HL-60 (cell line): ENCODE data around the gene INPP4B.

Experiments used
- DNase-seq, 2 experiments: peaks; one replicate each; pipeline ENCODE4 v3.0.0-alpha.2; 2010 to 2020; ENCODE audit warnings: low read depth in 1 of 2, low spot score in 1 of 2
- H3K27ac ChIP-seq: fragments of 250-450 bp; sonication (Bioruptor Pico); replicated peaks from 2 replicates; pipeline ENCODE4 v1.5.1; 2020; ENCODE audit warnings: mild to moderate bottlenecking, moderate library complexity
- H3K27me3 ChIP-seq: fragments of 250-450 bp; sonication (Bioruptor Pico); 2 replicates; pipeline ENCODE4 v1.5.1; 2021; ENCODE audit warnings: mild to moderate bottlenecking, moderate library complexity; ENCODE audit not compliant: insufficient read depth, poor library complexity, severe bottlenecking
- H3K4me3 ChIP-seq: replicated peaks from 2 replicates; pipeline ENCODE4 v1.5.1; 2011; ENCODE audit warnings: mild to moderate bottlenecking, control low read depth, low read length; ENCODE audit not compliant: insufficient read depth
- GABPA ChIP-seq: IDR thresholded peaks from 2 replicates; pipeline ENCODE4 v1.6.1; 2012; ENCODE audit warnings: low read depth
- POLR2AphosphoS5 ChIP-seq: IDR thresholded peaks from 2 replicates; pipeline ENCODE4 v1.6.1; 2012; ENCODE audit warnings: low read depth
- SPI1 ChIP-seq: IDR thresholded peaks from 2 replicates; pipeline ENCODE4 v1.6.1; 2012; ENCODE audit warnings: low read depth, mild to moderate bottlenecking, borderline replicate concordance
- TF ChIP-seq, protein P1 (sequence below): IDR thresholded peaks from 2 replicates; pipeline ENCODE4 v1.6.1; 2012; ENCODE audit warnings: low read depth; ENCODE audit not compliant: insufficient replicate concordance
- TF ChIP-seq, protein P2 (sequence below): IDR thresholded peaks from one replicate; pipeline ENCODE4 v1.5.1; 2011; ENCODE audit warnings: low read length, control low read depth, inconsistent platforms; ENCODE audit not compliant: insufficient read depth

The INPP4B gene

DNA sequence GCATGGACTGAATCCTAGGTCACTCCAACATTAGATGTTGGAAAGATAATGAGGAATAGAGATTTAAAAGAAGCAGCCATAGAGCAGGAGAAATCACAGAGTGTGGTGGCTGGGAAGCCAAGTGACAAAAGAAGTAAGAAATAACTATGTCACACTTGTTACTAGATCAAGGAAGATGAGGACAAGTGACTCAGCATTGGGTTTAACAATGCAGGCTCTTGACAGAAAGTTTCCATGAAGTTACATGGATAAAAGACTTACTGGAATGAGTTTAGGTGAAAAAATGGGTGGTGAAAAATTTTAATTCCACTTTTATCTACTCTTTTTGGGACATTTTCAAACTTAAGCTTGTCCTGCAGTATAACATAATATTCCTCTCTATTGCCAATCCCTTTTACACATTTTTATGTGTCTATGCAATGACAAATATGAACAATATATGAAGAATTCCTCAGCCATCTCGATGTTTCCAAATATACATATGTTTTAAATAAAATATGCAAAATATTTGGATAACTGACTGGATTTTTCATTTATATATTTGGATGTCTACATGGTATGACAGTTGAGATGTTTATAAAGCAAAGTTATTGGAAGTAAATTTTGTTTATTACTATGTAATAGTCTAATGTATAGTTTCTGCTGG is 747.1 kb downstream of the INPP4B start:
- TF ChIP-seq, protein P1, sequence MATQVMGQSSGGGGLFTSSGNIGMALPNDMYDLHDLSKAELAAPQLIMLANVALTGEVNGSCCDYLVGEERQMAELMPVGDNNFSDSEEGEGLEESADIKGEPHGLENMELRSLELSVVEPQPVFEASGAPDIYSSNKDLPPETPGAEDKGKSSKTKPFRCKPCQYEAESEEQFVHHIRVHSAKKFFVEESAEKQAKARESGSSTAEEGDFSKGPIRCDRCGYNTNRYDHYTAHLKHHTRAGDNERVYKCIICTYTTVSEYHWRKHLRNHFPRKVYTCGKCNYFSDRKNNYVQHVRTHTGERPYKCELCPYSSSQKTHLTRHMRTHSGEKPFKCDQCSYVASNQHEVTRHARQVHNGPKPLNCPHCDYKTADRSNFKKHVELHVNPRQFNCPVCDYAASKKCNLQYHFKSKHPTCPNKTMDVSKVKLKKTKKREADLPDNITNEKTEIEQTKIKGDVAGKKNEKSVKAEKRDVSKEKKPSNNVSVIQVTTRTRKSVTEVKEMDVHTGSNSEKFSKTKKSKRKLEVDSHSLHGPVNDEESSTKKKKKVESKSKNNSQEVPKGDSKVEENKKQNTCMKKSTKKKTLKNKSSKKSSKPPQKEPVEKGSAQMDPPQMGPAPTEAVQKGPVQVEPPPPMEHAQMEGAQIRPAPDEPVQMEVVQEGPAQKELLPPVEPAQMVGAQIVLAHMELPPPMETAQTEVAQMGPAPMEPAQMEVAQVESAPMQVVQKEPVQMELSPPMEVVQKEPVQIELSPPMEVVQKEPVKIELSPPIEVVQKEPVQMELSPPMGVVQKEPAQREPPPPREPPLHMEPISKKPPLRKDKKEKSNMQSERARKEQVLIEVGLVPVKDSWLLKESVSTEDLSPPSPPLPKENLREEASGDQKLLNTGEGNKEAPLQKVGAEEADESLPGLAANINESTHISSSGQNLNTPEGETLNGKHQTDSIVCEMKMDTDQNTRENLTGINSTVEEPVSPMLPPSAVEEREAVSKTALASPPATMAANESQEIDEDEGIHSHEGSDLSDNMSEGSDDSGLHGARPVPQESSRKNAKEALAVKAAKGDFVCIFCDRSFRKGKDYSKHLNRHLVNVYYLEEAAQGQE = no peak
- H3K4me3 ChIP-seq = no peak overlapping the region
- DNase-seq = no peak
- no peak overlapping the region for H3K27ac ChIP-seq
- H3K27me3 ChIP-seq = no peaks in the 10 kb centered on the region

DNA sequence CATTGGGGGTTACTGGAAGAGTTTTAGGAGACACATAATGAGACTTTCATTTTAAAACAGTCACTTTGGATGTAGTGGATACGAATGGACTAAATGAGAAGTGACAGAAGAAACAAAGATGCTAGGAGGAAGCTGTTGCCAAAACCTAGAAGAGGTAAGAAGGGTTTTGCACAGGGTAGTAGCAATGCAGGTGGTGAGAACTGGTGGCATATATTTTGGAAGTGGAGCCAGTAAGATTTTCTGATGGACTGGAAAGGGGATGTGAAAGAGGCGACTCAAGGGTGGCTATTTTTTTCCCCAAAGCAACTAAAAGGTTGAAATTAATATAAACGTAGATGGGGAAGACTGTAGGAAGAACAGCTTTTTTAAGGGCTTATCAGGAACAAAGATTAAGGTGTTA is 747.7 kb downstream of the INPP4B start:
- Histone ChIP-seq H3K27ac (no peak overlapping the region), H3K27me3 (no peaks in the 10 kb centered on the region), H3K4me3 (no peak overlapping the region)
- DNase-seq = no peak
- TF ChIP-seq SPI1 = no peak
- no peak for TF ChIP-seq POLR2AphosphoS5
- TF ChIP-seq GABPA = no peak
- TF ChIP-seq, protein P1 = no peak
- TF ChIP-seq, protein P2, sequence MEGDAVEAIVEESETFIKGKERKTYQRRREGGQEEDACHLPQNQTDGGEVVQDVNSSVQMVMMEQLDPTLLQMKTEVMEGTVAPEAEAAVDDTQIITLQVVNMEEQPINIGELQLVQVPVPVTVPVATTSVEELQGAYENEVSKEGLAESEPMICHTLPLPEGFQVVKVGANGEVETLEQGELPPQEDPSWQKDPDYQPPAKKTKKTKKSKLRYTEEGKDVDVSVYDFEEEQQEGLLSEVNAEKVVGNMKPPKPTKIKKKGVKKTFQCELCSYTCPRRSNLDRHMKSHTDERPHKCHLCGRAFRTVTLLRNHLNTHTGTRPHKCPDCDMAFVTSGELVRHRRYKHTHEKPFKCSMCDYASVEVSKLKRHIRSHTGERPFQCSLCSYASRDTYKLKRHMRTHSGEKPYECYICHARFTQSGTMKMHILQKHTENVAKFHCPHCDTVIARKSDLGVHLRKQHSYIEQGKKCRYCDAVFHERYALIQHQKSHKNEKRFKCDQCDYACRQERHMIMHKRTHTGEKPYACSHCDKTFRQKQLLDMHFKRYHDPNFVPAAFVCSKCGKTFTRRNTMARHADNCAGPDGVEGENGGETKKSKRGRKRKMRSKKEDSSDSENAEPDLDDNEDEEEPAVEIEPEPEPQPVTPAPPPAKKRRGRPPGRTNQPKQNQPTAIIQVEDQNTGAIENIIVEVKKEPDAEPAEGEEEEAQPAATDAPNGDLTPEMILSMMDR = no peak

DNA sequence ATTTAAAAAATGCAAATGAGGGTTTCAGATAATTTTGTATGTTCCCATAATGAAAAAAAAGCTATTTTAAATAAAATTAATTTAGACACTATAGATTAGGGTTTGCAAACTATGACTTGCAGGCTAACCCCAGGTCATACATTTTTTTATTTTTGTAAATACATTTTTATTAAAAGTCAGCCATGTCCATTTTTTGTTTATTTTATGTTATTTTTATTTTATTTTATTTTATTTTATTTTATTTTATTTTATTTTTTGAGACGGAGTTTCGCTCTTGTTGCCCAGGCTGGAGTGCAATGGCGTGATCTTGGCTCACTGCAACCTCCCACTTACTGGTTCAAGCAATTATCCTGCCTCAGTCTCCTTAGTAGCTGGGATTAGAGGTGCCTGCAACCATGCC is 749.1 kb downstream of the INPP4B start:
- no peak overlapping the region for H3K27ac ChIP-seq
- DNase-seq = no peak
- H3K4me3 ChIP-seq = no peak overlapping the region
- no peaks in the 10 kb centered on the region for H3K27me3 ChIP-seq
- TF ChIP-seq, protein P1 = no peak
- no peak for TF ChIP-seq SPI1
- no peak for TF ChIP-seq POLR2AphosphoS5
- no peak for TF ChIP-seq GABPA
- TF ChIP-seq, protein P2 = no peak
